ENCODE data around the gene MFAP3. TPM values are rescaled to one million over a fixed set of nuclear protein-coding genes. Genes with fewer than 3 reads are reported as not detected.

The MFAP3 gene
- total and polyA plus RNA-seq, 2 of the 13 experiments (the other 11 are each of a cell fraction or from before 2014, with no cell fraction given) = 12.1 to 28.3 TPM

- no peak for TF ChIP-seq IRF2 (CRISPR knock-in tag; IDR thresholded peaks at IDR 0.05)
- TF ChIP-seq AKAP8 (CRISPR knock-in tag; IDR thresholded peaks at IDR 0.05) = no peak
- TF ChIP-seq ZIK1 (CRISPR knock-in tag; IDR thresholded peaks at IDR 0.05; ENCODE audit: borderline replicate concordance, low read depth) = no peak
- TF ChIP-seq, protein P1, sequence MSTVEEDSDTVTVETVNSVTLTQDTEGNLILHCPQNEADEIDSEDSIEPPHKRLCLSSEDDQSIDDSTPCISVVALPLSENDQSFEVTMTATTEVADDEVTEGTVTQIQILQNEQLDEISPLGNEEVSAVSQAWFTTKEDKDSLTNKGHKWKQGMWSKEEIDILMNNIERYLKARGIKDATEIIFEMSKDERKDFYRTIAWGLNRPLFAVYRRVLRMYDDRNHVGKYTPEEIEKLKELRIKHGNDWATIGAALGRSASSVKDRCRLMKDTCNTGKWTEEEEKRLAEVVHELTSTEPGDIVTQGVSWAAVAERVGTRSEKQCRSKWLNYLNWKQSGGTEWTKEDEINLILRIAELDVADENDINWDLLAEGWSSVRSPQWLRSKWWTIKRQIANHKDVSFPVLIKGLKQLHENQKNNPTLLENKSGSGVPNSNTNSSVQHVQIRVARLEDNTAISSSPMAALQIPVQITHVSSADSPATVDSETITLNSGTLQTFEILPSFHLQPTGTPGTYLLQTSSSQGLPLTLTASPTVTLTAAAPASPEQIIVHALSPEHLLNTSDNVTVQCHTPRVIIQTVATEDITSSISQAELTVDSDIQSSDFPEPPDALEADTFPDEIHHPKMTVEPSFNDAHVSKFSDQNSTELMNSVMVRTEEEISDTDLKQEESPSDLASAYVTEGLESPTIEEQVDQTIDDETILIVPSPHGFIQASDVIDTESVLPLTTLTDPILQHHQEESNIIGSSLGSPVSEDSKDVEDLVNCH (CRISPR knock-in tag; IDR thresholded peaks at IDR 0.05) = no peak
- TF ChIP-seq ZNF225 (CRISPR knock-in tag; IDR thresholded peaks at IDR 0.05) = no peak
- no peak for TF ChIP-seq MBNL3 (CRISPR knock-in tag; conservative IDR thresholded peaks at IDR 0.05)
- TF ChIP-seq ZNF598 (CRISPR knock-in tag; IDR thresholded peaks at IDR 0.05; ENCODE audit: borderline replicate concordance) = no peak
- no peak for TF ChIP-seq ZNF562 (CRISPR knock-in tag; IDR thresholded peaks at IDR 0.05; ENCODE audit: borderline replicate concordance)
- TF ChIP-seq FIP1L1 (IDR thresholded peaks at IDR 0.05; ENCODE audit: borderline replicate concordance, insufficient read depth, low read depth, low read length) = no peak
- no peak for TF ChIP-seq NR0B2 (CRISPR knock-in tag; IDR thresholded peaks at IDR 0.05)
- no peak for TF ChIP-seq ZNF451 (CRISPR knock-in tag; IDR thresholded peaks at IDR 0.05)
- TF ChIP-seq EHMT2 (IDR thresholded peaks at IDR 0.05; ENCODE audit: borderline replicate concordance, low read depth, low read length) = no peak
- TF ChIP-seq ZBTB20 (CRISPR knock-in tag; IDR thresholded peaks at IDR 0.05; ENCODE audit: borderline replicate concordance, low read depth) = no peak
- no peak for TF ChIP-seq HOXA7 (CRISPR knock-in tag; IDR thresholded peaks at IDR 0.05)
- no peak for TF ChIP-seq SIX1 (CRISPR knock-in tag; IDR thresholded peaks at IDR 0.05; ENCODE audit: borderline replicate concordance)
- TF ChIP-seq SMARCC2 (IDR thresholded peaks at IDR 0.05) = no peak
- TF ChIP-seq HMGXB4 (CRISPR knock-in tag; IDR thresholded peaks at IDR 0.05; ENCODE audit: borderline replicate concordance in 1 of 2, low read depth in 1 of 2) = no peak
- TF ChIP-seq CBX5 (CRISPR knock-in tag; IDR thresholded peaks at IDR 0.05; ENCODE audit: borderline replicate concordance) = no peak
- TF ChIP-seq, protein P2, sequence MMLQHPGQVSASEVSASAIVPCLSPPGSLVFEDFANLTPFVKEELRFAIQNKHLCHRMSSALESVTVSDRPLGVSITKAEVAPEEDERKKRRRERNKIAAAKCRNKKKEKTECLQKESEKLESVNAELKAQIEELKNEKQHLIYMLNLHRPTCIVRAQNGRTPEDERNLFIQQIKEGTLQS (CRISPR knock-in tag; IDR thresholded peaks at IDR 0.05) = no peak
- H3K4me1 ChIP-seq (ENCODE audit: insufficient read depth, low read length) = no peaks in the 10 kb centered on the region
- no peak overlapping the region for H3K4me3 ChIP-seq (replicated peaks in 1 of 3; ENCODE audit: insufficient read depth in 1 of 3, low read depth in 2 of 3, low read length in 3 of 3)
- H3K9ac ChIP-seq (ENCODE audit: insufficient read depth, low read depth, low read length) = no peak overlapping the region
- H3K9me3 ChIP-seq (ENCODE audit: low read length) = no peaks in the 10 kb centered on the region
- in situ Hi-C loops (cut with HindIII; ENCODE audit: extremely low pct_ligation_motif_present, low pct_unique_long_range_greater_than_20kb) (no loop called here), intact Hi-C loops (cut with micrococcal nuclease; ENCODE audit: unreplicated experiment) (no loop called here)
- peaks cover 0 to 1% of the 10 kb centered on the region in 2 experiments; a peak in 3 of 5 replicates for H3K36me3 ChIP-seq (replicated peaks in 1 of 2; ENCODE audit: control insufficient read depth in 1 of 2, insufficient read depth in 2 of 2, low read length in 2 of 2)
- no peaks in the 10 kb centered on the region for H3K79me2 ChIP-seq (ENCODE audit: insufficient read depth, low read length)
- POLR2A ChIA-PET = interaction anchor here (1.2 kb wide), 1 partner anchor 9 kb away, joined by 4 read pairs; the partner anchor contains the start of genes FAM114A2 and MFAP3
- ATAC-seq (no peak), DNase-seq (ENCODE audit: low spot score) (no peak), FAIRE-seq (no peak)
- CTCF ChIA-PET (ENCODE audit: low intra/inter-chr PET ratio, low total read pairs) = interaction anchor here (0.6 kb wide), 1 partner anchor 10 kb away, joined by 3 read pairs; no protein-coding TSS in a partner anchor
- no peaks in the 10 kb centered on the region for H4K20me1 ChIP-seq (ENCODE audit: insufficient read depth, low read length)
- BruUV-seq (replicated peaks) = no TSS peak
- no peaks in the 10 kb centered on the region for H3K27me3 ChIP-seq (ENCODE audit: control insufficient read depth in 1 of 2, insufficient read depth in 2 of 2, low read length in 2 of 2)
- 97% methylated on average over 3 of the region's 3 CpGs for WGBS (ENCODE audit: low lambda C conversion rate)
- H3K4me2 ChIP-seq (ENCODE audit: low read depth, low read length) = no peak overlapping the region
- H3K27ac ChIP-seq (ENCODE audit: extremely low read length, insufficient read depth, low read length) = no peak overlapping the region
- no peak overlapping the region for H2AFZ ChIP-seq (ENCODE audit: low read length)
Measured at GRCh38 chr5:154047324-154047723, 8.6 kb downstream of the MFAP3 start.
